Stromal cell of bone marrow (primary cell): ENCODE measurements around the gene MMP14.

Experiments
- DNase-seq: peaks from one replicate; pipeline ENCODE4 v3.0.0-alpha.2; 2012; ENCODE audit warnings: low read depth

MMP14 gene

DNA sequence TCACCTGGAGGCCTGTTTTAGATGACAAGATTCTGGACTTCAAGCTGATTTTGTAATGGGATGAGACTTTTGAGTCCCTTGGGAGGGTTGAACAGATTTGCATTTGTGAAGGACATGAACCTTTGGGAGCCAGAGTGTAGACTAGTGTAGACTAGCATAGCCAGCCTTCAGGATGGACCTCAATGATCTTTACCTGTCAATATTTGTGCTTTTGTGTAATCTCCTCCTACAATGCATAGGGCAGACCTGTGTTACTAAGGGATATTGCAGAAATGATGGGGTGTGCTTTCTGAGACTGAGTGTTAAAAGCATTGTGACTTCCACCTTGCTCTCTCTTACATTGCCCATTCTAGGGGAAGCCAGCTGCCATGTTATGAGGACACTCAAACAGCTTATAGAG lies 25.3 kb downstream of the MMP14 start:
- DNase-seq: no peak

DNA sequence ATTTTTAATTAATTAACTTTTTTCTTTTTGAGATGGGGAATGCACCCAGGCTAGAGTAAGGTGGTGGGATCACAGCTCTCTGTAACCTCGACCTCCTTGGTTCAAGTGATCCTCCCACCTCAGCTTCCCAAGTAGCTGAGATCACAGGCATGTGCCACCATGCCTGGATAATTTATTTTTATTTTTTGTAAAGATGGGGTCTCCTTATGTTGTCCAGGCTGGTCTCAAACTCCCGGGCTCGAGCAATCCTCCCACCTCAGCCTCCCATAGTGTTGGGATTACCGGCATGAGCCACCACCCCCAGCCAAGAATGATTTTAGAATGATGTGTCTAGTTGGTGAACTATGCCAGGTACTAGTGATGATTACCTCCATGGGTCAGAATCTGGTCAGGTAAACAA lies 28.6 kb downstream of the MMP14 start:
- no peak for DNase-seq

DNA sequence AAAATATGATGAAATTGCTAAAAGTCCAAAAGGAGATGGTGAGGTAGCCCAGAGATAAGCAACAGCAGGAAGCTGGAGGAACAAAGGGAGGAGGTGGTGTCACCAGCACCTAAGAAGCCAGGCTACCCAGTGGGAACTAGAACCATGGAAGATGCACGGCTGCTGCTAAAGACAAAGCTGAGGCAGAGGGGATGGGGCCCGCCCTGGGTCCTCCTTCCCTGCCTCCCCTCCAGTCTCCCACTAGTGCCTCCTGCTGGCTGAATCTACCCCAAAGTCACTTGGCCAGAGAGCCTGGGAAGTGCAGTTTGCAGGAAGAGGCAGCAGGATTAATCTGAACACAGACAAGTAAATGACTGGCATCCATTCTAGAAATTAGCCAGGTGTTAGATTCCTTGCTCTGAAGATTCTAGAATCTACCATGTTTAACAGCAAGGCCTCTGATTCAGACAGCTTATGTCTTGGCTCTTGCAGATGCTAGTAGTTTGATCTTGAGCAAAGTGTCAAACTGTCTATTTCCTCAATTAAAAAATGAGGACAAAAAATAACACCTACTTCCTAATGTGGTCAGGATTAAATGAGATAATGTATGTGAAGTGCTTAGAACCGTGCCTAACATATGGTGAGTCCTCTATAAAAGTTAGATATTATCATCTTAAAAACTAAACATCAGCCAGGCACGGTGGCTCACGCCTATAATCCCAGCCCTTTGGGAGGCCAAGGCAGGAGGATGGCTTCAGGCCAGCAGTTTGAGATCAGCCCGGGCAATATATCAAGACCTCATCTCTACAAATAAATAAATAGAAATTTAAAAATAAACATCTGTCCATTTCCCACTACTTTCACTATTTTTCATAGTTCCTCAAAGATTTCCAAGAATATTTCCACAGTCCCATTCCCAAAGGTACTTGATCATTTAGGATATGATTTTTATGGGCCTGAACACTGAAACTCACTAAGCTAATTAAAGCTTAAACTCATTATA lies 29.3 kb downstream of the MMP14 start:
- no peak for DNase-seq

DNA sequence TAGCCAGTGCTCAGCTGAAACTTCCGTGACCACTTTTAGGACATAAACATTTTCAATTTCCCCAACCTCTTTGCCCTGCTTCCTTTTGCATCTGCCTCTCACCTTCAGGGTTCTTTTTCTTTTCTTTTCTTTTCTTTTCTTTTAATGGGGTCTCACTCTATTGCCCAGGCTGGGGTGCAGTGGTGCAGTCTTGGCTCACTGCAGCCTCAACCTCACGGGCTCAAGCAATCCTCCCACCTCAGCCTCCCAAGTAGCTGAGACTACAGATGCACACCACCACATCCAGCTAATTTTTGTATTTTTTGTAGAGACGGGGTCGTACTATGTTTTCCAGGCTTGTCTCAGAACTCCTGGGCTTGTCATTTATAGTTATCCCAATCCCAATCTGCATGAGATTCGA lies 30.5 kb downstream of the MMP14 start:
- no peak for DNase-seq

DNA sequence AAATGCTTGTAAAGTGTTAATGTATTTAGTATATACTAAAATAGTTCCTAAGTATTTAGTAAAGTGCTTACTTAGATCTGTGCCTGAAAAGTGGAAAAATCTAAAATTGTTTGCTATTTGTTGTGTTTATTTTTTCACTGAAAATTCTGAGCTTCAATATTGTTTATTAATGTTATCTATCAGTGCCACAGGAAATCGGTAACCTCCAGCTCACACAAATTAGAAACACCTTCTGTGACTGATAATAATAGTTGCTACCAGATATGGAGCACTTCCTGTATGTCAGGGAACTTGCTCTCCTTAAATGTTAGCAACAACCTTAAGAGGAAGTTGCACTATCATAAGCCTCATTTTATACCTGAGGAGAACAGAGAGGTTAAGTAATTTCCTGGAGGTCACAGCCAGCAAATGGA lies 34.4 kb downstream of the MMP14 start:
- no peak for DNase-seq

DNA sequence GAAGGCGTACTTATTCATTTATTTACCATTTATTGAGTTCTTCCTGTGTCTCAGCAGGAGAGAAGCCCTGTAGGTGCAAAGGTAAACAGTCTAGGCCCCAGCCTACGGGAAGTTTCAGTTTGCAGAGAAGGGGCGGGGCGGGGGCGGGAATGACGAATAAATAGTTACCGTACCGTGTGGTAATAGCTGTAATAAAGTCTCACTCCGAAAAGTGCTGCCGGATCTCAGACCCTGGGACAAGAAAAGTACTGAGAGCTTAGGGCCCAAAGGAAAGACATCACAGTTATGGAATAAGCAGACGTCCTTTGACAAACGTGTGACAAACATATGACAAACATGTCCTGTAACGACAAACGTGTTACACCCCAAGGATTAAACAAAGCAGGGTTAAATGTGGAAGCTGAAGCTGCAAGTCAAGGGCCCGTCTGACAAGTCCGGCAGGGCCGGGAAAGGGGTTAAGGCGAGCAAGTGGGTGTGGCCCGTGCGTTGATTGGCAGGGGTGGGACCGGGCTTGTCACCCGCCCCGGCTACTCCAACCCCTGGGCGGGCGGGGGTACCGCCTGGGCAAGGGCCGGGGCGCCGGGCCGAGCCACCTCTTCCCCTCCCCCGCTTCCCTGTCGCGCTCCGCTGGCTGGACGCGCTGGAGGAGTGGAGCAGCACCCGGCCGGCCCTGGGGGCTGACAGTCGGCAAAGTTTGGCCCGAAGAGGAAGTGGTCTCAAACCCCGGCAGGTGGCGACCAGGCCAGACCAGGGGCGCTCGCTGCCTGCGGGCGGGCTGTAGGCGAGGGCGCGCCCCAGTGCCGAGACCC lies 35.0 kb downstream of the MMP14 start, which contains the start of gene LRP10:
Gene LRP10, plus strand, starts transcription at position 517 of the 809 bp plus-strand sequence. CDS start 564 bp downstream, outside the sequence.
- DNase-seq: peak; percentile 82

DNA sequence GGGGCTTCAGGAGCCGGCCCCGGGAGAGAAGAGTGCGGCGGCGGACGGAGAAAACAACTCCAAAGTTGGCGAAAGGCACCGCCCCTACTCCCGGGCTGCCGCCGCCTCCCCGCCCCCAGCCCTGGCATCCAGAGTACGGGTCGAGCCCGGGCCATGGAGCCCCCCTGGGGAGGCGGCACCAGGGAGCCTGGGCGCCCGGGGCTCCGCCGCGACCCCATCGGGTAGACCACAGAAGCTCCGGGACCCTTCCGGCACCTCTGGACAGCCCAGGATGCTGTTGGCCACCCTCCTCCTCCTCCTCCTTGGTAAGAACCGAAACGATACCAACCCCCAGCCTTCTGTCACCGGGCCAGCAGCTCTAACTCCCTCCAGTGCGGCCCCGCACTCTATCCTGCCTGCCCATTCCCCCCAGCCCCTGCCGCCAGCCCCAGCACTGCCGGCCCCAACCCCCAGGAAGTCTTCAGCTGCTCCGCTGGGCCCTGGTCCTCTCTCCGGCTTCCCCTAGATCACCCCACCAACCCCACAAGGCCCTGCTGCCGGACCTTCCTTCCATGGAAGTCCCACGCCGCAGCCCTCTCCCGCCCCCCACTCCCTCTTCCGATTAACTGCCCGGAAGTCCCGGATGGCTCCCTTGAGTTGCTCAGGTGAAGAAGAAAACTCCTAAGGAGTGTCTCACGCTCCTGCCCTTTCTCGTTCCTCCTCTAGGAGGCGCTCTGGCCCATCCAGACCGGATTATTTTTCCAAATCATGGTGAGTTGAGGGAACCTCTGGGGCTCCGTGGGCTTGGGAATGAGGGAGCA lies 35.8 kb downstream of the MMP14 start:
- peak; percentile 67 for DNase-seq

DNA sequence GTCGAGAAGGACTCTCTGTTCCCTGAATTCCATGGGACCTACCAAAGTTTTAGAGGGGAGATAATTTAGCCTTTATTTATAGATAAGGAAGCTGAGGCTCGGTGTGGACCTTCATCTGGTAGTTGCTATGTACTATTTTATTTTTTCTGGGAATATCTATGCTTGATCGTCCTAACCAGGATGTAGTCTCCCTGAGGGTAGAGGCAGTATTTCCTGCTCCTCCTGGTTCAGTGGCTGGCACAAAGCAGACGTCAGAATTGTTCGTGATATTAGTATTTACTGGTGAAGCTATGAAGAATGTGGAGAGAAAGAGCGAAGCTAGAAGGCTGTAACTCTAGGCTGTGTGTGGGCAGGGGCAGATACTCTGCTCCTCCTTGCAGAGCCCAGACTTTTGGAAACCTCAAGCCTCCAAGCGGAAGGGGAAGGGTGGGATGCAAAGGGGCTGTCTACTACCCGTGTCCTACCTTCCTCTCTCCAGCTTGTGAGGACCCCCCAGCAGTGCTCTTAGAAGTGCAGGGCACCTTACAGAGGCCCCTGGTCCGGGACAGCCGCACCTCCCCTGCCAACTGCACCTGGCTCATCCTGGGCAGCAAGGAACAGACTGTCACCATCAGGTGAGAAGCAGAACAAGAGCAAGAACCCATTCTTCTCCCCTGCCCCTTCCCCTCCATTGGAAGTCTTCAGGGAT lies 36.6 kb downstream of the MMP14 start:
- no peak for DNase-seq

DNA sequence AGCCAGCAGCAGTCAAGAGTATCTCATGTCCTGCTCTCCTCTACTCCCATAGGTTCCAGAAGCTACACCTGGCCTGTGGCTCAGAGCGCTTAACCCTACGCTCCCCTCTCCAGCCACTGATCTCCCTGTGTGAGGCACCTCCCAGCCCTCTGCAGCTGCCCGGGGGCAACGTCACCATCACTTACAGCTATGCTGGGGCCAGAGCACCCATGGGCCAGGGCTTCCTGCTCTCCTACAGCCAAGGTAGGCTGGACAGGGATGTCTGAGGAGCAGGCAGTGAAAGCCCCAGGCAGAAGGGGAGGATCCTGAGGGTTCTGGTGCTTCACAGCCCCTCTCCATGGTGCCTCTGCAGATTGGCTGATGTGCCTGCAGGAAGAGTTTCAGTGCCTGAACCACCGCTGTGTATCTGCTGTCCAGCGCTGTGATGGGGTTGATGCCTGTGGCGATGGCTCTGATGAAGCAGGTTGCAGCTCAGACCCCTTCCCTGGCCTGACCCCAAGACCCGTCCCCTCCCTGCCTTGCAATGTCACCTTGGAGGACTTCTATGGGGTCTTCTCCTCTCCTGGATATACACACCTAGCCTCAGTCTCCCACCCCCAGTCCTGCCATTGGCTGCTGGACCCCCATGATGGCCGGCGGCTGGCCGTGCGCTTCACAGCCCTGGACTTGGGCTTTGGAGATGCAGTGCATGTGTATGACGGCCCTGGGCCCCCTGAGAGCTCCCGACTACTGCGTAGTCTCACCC lies 38.8 kb downstream of the MMP14 start:
- no peak for DNase-seq

DNA sequence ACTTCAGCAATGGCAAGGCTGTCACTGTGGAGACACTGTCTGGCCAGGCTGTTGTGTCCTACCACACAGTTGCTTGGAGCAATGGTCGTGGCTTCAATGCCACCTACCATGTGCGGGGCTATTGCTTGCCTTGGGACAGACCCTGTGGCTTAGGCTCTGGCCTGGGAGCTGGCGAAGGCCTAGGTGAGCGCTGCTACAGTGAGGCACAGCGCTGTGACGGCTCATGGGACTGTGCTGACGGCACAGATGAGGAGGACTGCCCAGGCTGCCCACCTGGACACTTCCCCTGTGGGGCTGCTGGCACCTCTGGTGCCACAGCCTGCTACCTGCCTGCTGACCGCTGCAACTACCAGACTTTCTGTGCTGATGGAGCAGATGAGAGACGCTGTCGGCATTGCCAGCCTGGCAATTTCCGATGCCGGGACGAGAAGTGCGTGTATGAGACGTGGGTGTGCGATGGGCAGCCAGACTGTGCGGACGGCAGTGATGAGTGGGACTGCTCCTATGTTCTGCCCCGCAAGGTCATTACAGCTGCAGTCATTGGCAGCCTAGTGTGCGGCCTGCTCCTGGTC lies 39.4 kb downstream of the MMP14 start:
- no peak for DNase-seq

DNA sequence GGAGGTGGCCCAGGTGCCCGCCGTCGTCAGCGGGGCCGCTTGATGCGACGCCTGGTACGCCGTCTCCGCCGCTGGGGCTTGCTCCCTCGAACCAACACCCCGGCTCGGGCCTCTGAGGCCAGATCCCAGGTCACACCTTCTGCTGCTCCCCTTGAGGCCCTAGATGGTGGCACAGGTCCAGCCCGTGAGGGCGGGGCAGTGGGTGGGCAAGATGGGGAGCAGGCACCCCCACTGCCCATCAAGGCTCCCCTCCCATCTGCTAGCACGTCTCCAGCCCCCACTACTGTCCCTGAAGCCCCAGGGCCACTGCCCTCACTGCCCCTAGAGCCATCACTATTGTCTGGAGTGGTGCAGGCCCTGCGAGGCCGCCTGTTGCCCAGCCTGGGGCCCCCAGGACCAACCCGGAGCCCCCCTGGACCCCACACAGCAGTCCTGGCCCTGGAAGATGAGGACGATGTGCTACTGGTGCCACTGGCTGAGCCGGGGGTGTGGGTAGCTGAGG lies 40.7 kb downstream of the MMP14 start:
- no peak for DNase-seq

DNA sequence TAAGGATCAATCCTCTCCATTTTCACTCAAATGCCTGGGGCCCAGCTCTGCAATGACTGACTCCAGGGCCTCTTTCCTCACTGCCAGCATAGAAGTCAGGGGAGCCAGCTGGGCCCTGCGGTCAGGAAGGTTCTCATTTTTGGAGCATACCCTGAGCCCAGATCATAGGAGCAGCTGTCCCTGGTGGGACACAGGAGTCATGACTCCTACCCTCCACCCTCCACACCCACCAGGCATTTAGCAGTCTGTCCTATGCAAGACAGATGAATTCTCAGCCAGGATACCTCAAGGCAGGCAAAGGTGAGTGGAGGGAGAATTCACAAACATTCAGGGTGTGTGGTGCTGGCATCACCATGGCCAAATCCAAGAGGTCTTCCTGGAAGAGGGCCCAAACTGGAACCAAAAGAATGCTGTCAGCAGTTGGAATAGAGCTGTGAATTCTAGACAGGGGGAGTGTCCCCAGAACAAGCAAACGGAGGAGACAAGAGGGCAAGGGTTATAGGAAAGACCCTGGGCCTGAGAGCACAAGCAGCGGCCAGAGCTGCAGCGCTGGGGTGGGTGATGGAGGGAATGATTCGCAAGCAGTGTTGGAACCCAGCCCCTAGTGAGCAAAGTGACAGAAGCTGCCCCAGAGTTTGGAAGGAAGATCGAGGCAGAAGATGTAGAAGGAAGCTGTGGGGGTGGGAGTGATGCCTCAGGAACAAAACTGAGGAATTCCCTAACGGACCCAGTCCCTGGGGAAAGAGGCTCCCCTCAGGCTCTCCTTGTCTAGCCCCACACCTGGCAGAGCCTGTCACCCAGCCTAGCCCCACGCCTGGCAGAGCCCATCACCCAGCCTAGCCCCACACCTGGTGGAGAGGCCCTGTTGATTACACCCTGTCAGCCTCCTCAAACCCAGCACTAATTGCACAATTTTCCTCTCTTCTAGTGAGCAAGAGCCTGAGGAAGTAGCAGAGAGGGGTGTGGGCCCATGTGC lies 42.2 kb downstream of the MMP14 start:
- DNase-seq: no peak

DNA sequence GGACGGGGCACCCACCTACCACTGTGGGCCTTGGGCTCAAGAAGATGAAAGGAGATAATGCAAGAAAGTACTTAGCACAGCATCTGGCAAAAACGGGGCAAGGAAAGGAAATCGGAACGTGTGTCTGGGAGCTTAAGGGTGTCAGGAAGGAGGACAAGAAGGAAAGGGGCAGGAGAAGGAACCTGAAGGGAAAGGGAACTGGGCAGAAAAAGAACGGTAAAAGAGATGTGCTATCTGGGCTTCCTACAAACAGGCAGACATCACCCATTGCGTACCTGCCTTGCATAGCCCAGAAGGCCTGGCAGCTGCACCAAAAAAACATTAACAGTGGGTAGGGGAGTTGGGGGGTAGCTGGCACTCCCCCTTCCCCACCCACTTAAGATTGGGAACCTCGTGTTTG lies 45.7 kb downstream of the MMP14 start:
- no peak for DNase-seq

DNA sequence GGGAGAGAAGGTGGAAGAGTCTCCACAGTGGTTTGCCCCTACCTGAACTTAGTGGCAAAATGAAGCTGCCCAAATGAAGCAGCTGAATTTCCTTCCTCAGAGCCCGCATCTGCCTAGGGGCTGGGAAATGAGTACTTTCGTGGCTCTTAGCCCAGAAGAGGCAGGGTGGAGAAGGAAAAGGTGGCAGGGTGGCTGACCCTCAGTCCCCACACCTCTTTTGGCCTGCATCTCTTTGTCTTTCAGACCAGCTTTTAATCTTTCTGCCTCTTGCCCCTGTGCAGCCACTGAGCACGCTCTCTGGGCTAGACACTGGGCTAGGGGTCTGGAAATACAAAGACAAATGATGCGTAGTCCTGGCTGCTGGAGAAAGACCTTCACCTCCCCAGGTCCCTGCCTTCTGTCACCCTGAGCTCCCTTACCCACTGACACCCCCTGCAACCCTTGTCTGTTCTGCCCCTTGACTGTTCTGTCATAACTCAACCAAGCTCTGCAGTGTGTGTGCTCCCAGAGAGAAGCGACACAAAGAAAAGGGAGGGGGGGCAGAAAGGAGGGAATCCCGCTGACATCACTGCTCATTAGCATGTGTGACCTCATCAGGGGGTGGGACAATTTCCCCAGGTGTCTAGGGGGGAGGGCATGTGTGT lies 46.3 kb downstream of the MMP14 start:
- peak; percentile 7 for DNase-seq

DNA sequence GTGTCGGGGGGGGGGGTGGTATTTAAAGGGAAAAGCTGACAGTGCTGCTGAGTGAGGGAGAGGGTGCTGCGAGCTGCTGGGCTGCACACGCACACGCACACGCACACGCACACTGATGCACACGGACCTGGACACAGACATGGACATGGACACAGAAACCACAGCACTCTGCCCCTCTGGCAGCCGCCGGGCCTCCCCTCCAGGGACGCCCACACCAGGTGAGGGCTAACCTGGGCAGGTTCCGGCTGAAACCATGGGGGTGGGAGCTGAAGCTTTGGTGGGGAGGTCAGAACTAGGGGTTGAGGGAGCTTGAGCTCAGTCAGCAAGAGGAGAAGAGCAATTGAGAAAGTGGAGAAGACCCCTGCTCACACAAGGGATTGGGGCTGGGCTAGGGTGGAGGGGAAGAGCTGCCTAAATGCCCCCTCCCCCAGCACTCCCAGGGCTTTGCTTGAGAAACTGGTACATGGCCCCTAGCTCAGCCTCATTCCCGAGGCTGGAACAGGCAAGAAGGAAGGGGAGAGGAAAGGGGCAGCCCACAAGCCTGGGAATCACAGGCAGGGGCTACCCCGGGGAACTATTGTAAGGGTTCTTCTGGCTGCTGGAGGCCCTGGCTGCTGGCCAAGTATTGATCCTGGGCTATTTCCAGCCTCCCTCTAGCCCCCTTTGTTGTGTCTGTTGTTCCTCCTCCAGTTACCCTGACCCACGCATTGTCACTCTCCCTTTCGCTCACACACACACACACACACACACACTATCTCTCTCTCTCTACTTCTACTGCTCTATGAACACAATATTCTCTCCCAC lies 47.0 kb downstream of the MMP14 start, which contains the start of gene REM2:
Gene REM2, plus strand, starts transcription at position 50 of the 804 bp plus-strand sequence. Its CDS starts 66 bp downstream, at position 116.
- DNase-seq: no peak

DNA sequence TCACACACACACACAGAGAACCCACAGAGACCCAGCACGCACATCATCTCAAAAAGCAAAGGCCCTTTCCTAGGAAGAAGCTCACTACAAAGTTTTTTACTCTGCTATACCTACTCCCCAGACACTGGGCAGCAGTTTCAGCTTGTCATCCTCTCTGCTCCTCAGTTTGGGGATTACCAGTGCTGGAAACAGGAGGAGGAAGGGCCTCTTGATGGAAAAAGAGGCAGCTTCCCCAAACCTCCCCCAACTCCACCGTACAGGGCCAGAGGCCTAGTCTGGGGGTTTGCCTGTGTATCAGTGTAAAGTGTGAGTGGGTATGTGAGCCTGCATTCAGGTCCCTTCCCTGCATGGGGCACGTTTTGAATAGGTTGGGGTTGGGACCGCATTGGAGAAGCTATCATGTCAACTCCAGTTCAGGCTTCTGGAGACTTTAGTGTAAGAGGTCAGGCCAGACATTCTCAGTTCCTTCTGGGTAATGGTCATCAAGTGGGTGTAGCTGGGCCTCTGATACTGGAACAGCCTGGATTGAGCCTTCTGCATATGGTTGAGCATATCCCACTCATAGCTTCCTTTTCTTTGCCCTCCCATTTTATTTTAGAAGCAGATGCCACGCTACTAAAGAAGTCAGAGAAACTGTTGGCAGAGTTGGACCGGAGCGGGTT lies 47.8 kb downstream of the MMP14 start:
- DNase-seq: no peak
